ENCODE data around the gene NOP16.
A peak's percentile ranks its signal among the peaks of the same experiment; 100 is the strongest.

NOP16 gene

GRCh38 chr5:176418251-176418650, 29.9 kb upstream of the NOP16 start:
- H3K27me3 ChIP-seq (ENCODE audit: low read depth, low read length) = no peaks in the 10 kb centered on the region
- H3K4me1 ChIP-seq (ENCODE audit: control insufficient read depth in 1 of 2, insufficient read depth in 2 of 2, low read length in 2 of 2) = peaks cover 21 to 30% of the 10 kb centered on the region in 2 donors
- H3K9me3 ChIP-seq (ENCODE audit: control insufficient read depth in 1 of 2, low read length in 2 of 2) = no peaks in the 10 kb centered on the region
- H3K27ac ChIP-seq (ENCODE audit: low read length) = no peak overlapping the region
- H3K4me3 ChIP-seq (ENCODE audit: low read depth in 1 of 2, low read length in 2 of 2) = no peak overlapping the region
- H3K36me3 ChIP-seq (ENCODE audit: control insufficient read depth in 1 of 2, insufficient read depth in 2 of 2, low read length in 2 of 2) = no peaks in the 10 kb centered on the region

GRCh38 chr5:176416965-176417364, 28.6 kb upstream of the NOP16 start:
- no peaks in the 10 kb centered on the region for H3K9me3 ChIP-seq (ENCODE audit: control insufficient read depth in 1 of 2, low read length in 2 of 2)
- H3K36me3 ChIP-seq (ENCODE audit: control insufficient read depth in 1 of 2, insufficient read depth in 2 of 2, low read length in 2 of 2) = no peaks in the 10 kb centered on the region
- peak overlapping the region; percentile 26 to 55 for H3K4me3 ChIP-seq (ENCODE audit: low read depth in 1 of 2, low read length in 2 of 2)
- no peaks in the 10 kb centered on the region for H3K27me3 ChIP-seq (ENCODE audit: low read depth, low read length)
- H3K27ac ChIP-seq (ENCODE audit: low read length) = no peak overlapping the region
- H3K4me1 ChIP-seq (ENCODE audit: control insufficient read depth in 1 of 2, insufficient read depth in 2 of 2, low read length in 2 of 2) = peaks cover 29 to 41% of the 10 kb centered on the region in 2 donors

- Histone ChIP-seq H3K27ac (ENCODE audit: low read length) (peak within 1 kb of the TSS; percentile 87), H3K36me3 (ENCODE audit: control insufficient read depth in 1 of 2, insufficient read depth in 2 of 2, low read length in 2 of 2) (no peaks in the 10 kb centered on the region), H3K4me1 (ENCODE audit: control insufficient read depth in 1 of 2, insufficient read depth in 2 of 2, low read length in 2 of 2) (peaks cover 29 to 41% of the 10 kb centered on the region in 2 donors), H3K27me3 (ENCODE audit: low read depth, low read length) (no peaks in the 10 kb centered on the region), H3K4me3 (ENCODE audit: low read depth in 1 of 2, low read length in 2 of 2) (peak within 1 kb of the TSS; percentile 88 to 92), H3K9me3 (ENCODE audit: control insufficient read depth in 1 of 2, low read length in 2 of 2) (no peaks in the 10 kb centered on the region)
Observed at GRCh38 chr5:176415952-176416924, 27.8 kb upstream of the NOP16 start, which contains the start of gene CLTB. Gene CLTB (minus strand): TSS chr5:176416539. CDS start chr5:176416363, 176 bp downstream.

GRCh38 chr5:176415240-176415951, 27.0 kb upstream of the NOP16 start:
- peaks cover 29 to 41% of the 10 kb centered on the region in 2 donors for H3K4me1 ChIP-seq (ENCODE audit: control insufficient read depth in 1 of 2, insufficient read depth in 2 of 2, low read length in 2 of 2)
- peaks cover 0 to 2% of the 10 kb centered on the region in 2 donors for H3K36me3 ChIP-seq (ENCODE audit: control insufficient read depth in 1 of 2, insufficient read depth in 2 of 2, low read length in 2 of 2)
- no peaks in the 10 kb centered on the region for H3K9me3 ChIP-seq (ENCODE audit: control insufficient read depth in 1 of 2, low read length in 2 of 2)
- H3K27me3 ChIP-seq (ENCODE audit: low read depth, low read length) = no peaks in the 10 kb centered on the region
- peak overlapping the region; percentile 88 to 92 for H3K4me3 ChIP-seq (ENCODE audit: low read depth in 1 of 2, low read length in 2 of 2)
- peak overlapping the region; percentile 87 for H3K27ac ChIP-seq (ENCODE audit: low read length)

GRCh38 chr5:176414704-176415103, 26.3 kb upstream of the NOP16 start:
- Histone ChIP-seq H3K27ac (ENCODE audit: low read length) (peak overlapping the region; percentile 49), H3K4me1 (ENCODE audit: control insufficient read depth in 1 of 2, insufficient read depth in 2 of 2, low read length in 2 of 2) (peaks cover 29 to 41% of the 10 kb centered on the region in 2 donors), H3K27me3 (ENCODE audit: low read depth, low read length) (no peaks in the 10 kb centered on the region), H3K36me3 (ENCODE audit: control insufficient read depth in 1 of 2, insufficient read depth in 2 of 2, low read length in 2 of 2) (peaks cover 7 to 9% of the 10 kb centered on the region in 2 donors), H3K9me3 (ENCODE audit: control insufficient read depth in 1 of 2, low read length in 2 of 2) (no peaks in the 10 kb centered on the region), H3K4me3 (ENCODE audit: low read depth in 1 of 2, low read length in 2 of 2) (peak overlapping the region; percentile 88 to 92)

GRCh38 chr5:176413709-176414191, 25.4 kb upstream of the NOP16 start:
- Histone ChIP-seq H3K9me3 (ENCODE audit: control insufficient read depth in 1 of 2, low read length in 2 of 2) (no peaks in the 10 kb centered on the region), H3K4me3 (ENCODE audit: low read depth in 1 of 2, low read length in 2 of 2) (peak overlapping the region in 1 of 2 donors; percentile 7), H3K36me3 (ENCODE audit: control insufficient read depth in 1 of 2, insufficient read depth in 2 of 2, low read length in 2 of 2) (peaks cover 9 to 12% of the 10 kb centered on the region in 2 donors), H3K27me3 (ENCODE audit: low read depth, low read length) (no peaks in the 10 kb centered on the region), H3K27ac (ENCODE audit: low read length) (no peak overlapping the region), H3K4me1 (ENCODE audit: control insufficient read depth in 1 of 2, insufficient read depth in 2 of 2, low read length in 2 of 2) (peaks cover 29 to 41% of the 10 kb centered on the region in 2 donors)

- Histone ChIP-seq H3K36me3 (ENCODE audit: control insufficient read depth in 1 of 2, insufficient read depth in 2 of 2, low read length in 2 of 2) (peaks cover 9 to 15% of the 10 kb centered on the region in 2 donors), H3K27me3 (ENCODE audit: low read depth, low read length) (no peaks in the 10 kb centered on the region), H3K4me1 (ENCODE audit: control insufficient read depth in 1 of 2, insufficient read depth in 2 of 2, low read length in 2 of 2) (peaks cover 29 to 41% of the 10 kb centered on the region in 2 donors), H3K4me3 (ENCODE audit: low read depth in 1 of 2, low read length in 2 of 2) (no peak overlapping the region), H3K27ac (ENCODE audit: low read length) (no peak overlapping the region), H3K9me3 (ENCODE audit: control insufficient read depth in 1 of 2, low read length in 2 of 2) (no peaks in the 10 kb centered on the region)
Observed at GRCh38 chr5:176413255-176413565, 24.8 kb upstream of the NOP16 start.

GRCh38 chr5:176412517-176413254, 24.3 kb upstream of the NOP16 start:
- Histone ChIP-seq H3K27me3 (ENCODE audit: low read depth, low read length) (no peaks in the 10 kb centered on the region), H3K36me3 (ENCODE audit: control insufficient read depth in 1 of 2, insufficient read depth in 2 of 2, low read length in 2 of 2) (peaks cover 12 to 20% of the 10 kb centered on the region in 2 donors), H3K9me3 (ENCODE audit: control insufficient read depth in 1 of 2, low read length in 2 of 2) (no peaks in the 10 kb centered on the region), H3K4me3 (ENCODE audit: low read depth in 1 of 2, low read length in 2 of 2) (no peak overlapping the region), H3K27ac (ENCODE audit: low read length) (no peak overlapping the region), H3K4me1 (ENCODE audit: control insufficient read depth in 1 of 2, insufficient read depth in 2 of 2, low read length in 2 of 2) (peaks cover 29 to 45% of the 10 kb centered on the region in 2 donors)

GRCh38 chr5:176410486-176411180, 22.2 kb upstream of the NOP16 start:
- no peaks in the 10 kb centered on the region for H3K27me3 ChIP-seq (ENCODE audit: low read depth, low read length)
- H3K9me3 ChIP-seq (ENCODE audit: control insufficient read depth in 1 of 2, low read length in 2 of 2) = no peaks in the 10 kb centered on the region
- no peak overlapping the region for H3K4me3 ChIP-seq (ENCODE audit: low read depth in 1 of 2, low read length in 2 of 2)
- H3K27ac ChIP-seq (ENCODE audit: low read length) = no peak overlapping the region
- peaks cover 25 to 38% of the 10 kb centered on the region in 2 donors for H3K4me1 ChIP-seq (ENCODE audit: control insufficient read depth in 1 of 2, insufficient read depth in 2 of 2, low read length in 2 of 2)
- peaks cover 16 to 41% of the 10 kb centered on the region in 2 donors for H3K36me3 ChIP-seq (ENCODE audit: control insufficient read depth in 1 of 2, insufficient read depth in 2 of 2, low read length in 2 of 2)

GRCh38 chr5:176409765-176410164, 21.4 kb upstream of the NOP16 start:
- Histone ChIP-seq H3K36me3 (ENCODE audit: control insufficient read depth in 1 of 2, insufficient read depth in 2 of 2, low read length in 2 of 2) (peaks cover 18 to 45% of the 10 kb centered on the region in 2 donors), H3K9me3 (ENCODE audit: control insufficient read depth in 1 of 2, low read length in 2 of 2) (no peaks in the 10 kb centered on the region), H3K27ac (ENCODE audit: low read length) (no peak overlapping the region), H3K4me3 (ENCODE audit: low read depth in 1 of 2, low read length in 2 of 2) (no peak overlapping the region), H3K4me1 (ENCODE audit: control insufficient read depth in 1 of 2, insufficient read depth in 2 of 2, low read length in 2 of 2) (peaks cover 20 to 32% of the 10 kb centered on the region in 2 donors), H3K27me3 (ENCODE audit: low read depth, low read length) (no peaks in the 10 kb centered on the region)

Measured in muscle layer of duodenum (tissue), 2 donors.